K562 (cell line): Measurements from ENCODE around the gene PHLDB1. TPM values are rescaled to one million over a fixed set of nuclear protein-coding genes. Genes with fewer than 3 reads are reported as not detected.

Source experiments
- ATAC-seq: fragments of 200-7000 bp; cut with Tn5 transposase; 3 replicates; pipeline ENCODE4 v1.9.1; 2020; ENCODE audit warnings: moderate library complexity
- BruUV-seq: library from RNA; stranded (reverse); fragments of 400-500 nt; replicated peaks from 2 replicates; lab custom pipeline; 2021; lab: Mats Ljungman, UMichigan
- CTCF ChIA-PET: fragments of 300-600 bp; formaldehyde crosslinking; extraction: SDS; loops from one replicate; lab custom pipeline; 2021; ENCODE audit warnings: low intra/inter-chr PET ratio; lab: Yijun Ruan, JAX
- POLR2A ChIA-PET: fragments of 300-600, 350-650 bp; sonication (Branson Sonifier 250); formaldehyde crosslinking; extraction: SDS; loops from one replicate; lab custom pipeline; 2021; ENCODE audit warnings: antibody characterized with exemption, inconsistent platforms; lab: Yijun Ruan, JAX
- DNase-seq, 4 experiments: peaks; one replicate each; pipeline versions ENCODE4 v3.0.0 to v3.0.0-alpha.2; 2011 to 2018; ENCODE audit warnings: low spot score in 3 of 4, mixed read lengths in 3 of 4; ENCODE audit errors: extremely low read depth in 1 of 4
- FAIRE-seq: peaks from 2 replicates; lab custom pipeline; 2011; peaks lifted over from hg19 to GRCh38; lab: Jason Lieb, UNC
- H2AFZ ChIP-seq: 2 replicates; pipeline ENCODE4 v1.6.0; 2011; ENCODE audit warnings: low read depth, low read length, control low read depth, inconsistent platforms
- H3K27ac ChIP-seq: fragments of 200-600 bp; 3 replicates; pipeline ENCODE4 v1.8.0; 2011; ENCODE audit warnings: low read depth, mild to moderate bottlenecking, control low read depth, inconsistent platforms, low read length, moderate library complexity, mixed read lengths; ENCODE audit errors: extremely low read depth
- H3K27me3 ChIP-seq, 2 experiments: fragments of 300-600 bp in 1 of 2; 2 replicates in 1 of 2; 3 replicates in 1 of 2; pipeline versions ENCODE4 v1.6.0 to v1.8.0; 2011; ENCODE audit warnings: inconsistent platforms in 2 of 2, low read length in 2 of 2, mild to moderate bottlenecking in 1 of 2, mixed read lengths in 1 of 2, moderate library complexity in 1 of 2; ENCODE audit not compliant: control insufficient read depth in 2 of 2, insufficient read depth in 2 of 2
- H3K36me3 ChIP-seq: fragments of 300-600 bp; 3 replicates; pipeline ENCODE4 v1.8.0; 2011; ENCODE audit warnings: mild to moderate bottlenecking, low read length, inconsistent platforms; ENCODE audit not compliant: control insufficient read depth, insufficient read depth
- H3K4me1 ChIP-seq, 2 experiments: fragments of 200-600 bp in 1 of 2; replicated peaks in 1 of 2; 2 replicates in 1 of 2; 3 replicates in 1 of 2; pipeline versions ENCODE4 v1.5.1 to v1.8.0; 2011; ENCODE audit warnings: inconsistent platforms in 2 of 2, low read length in 2 of 2, mild to moderate bottlenecking in 1 of 2, mixed read lengths in 1 of 2, moderate library complexity in 1 of 2; ENCODE audit not compliant: control insufficient read depth in 2 of 2, insufficient read depth in 2 of 2
- H3K4me2 ChIP-seq: 2 replicates; pipeline ENCODE4 v1.6.1; 2011; ENCODE audit warnings: low read length, control low read depth, inconsistent platforms, mixed read lengths; ENCODE audit not compliant: insufficient read depth
- H3K4me3 ChIP-seq: fragments of 200-600 bp; sonication (generic), shearing (Covaris generic); 2 replicates; pipeline ENCODE4 v1.5.1; 2016; ENCODE audit warnings: control low read depth, inconsistent platforms
- H3K79me2 ChIP-seq: fragments of 200-600 bp; 3 replicates; pipeline ENCODE4 v1.8.0; 2011; ENCODE audit warnings: low read length, inconsistent platforms; ENCODE audit not compliant: control insufficient read depth, insufficient read depth
- H3K9ac ChIP-seq, 2 experiments: 2 replicates each; pipeline versions ENCODE4 v1.6.0 to v1.6.1; 2011; ENCODE audit warnings: low read depth in 2 of 2, low read length in 2 of 2, control low read depth in 1 of 2, inconsistent platforms in 1 of 2, mild to moderate bottlenecking in 1 of 2, mixed read lengths in 1 of 2; ENCODE audit not compliant: insufficient read depth in 1 of 2
- H3K9me1 ChIP-seq: one replicate; pipeline ENCODE4 v1.6.0; 2011; ENCODE audit warnings: inconsistent platforms, mild to moderate bottlenecking, low read length, moderate library complexity; ENCODE audit not compliant: control insufficient read depth, insufficient read depth
- H3K9me3 ChIP-seq: replicated peaks from 2 replicates; pipeline ENCODE4 v1.5.1; 2011; ENCODE audit warnings: low read depth, low read length, inconsistent platforms; ENCODE audit not compliant: control insufficient read depth, insufficient read depth
- H4K20me1 ChIP-seq: replicated peaks from 2 replicates; pipeline ENCODE4 v1.6.1; 2011; ENCODE audit warnings: low read length, inconsistent platforms, mixed read lengths; ENCODE audit not compliant: control insufficient read depth, insufficient read depth
- CHD2 ChIP-seq: IDR thresholded peaks from 2 replicates; pipeline ENCODE4 v1.6.1; 2011; ENCODE audit warnings: low read depth, low read length
- HEY1 ChIP-seq: fragments of 250-450 bp; sonication (Bioruptor Pico); IDR thresholded peaks from 2 replicates; pipeline ENCODE4 v1.5.0; 2020; ENCODE audit warnings: mild to moderate bottlenecking, moderate library complexity, borderline replicate concordance
- MECOM ChIP-seq: fragments of 250-450 bp; sonication (Bioruptor Pico); IDR thresholded peaks from 2 replicates; pipeline ENCODE4 v1.8.0; 2022; ENCODE audit warnings: inconsistent platforms
- MIER1 ChIP-seq: fragments of 450-650 bp; IDR thresholded peaks from 2 replicates; pipeline ENCODE4 v1.6.1; 2016; ENCODE audit warnings: antibody characterized with exemption, mild to moderate bottlenecking, low read depth
- NFXL1 ChIP-seq: fragments of 450-650 bp; formaldehyde crosslinking; IDR thresholded peaks from 2 replicates; pipeline ENCODE4 v1.4.0; 2021; ENCODE audit warnings: mild to moderate bottlenecking
- RUNX1 ChIP-seq: sonication (generic); IDR thresholded peaks from 2 replicates; pipeline ENCODE4 v1.6.1; 2016; ENCODE audit warnings: antibody characterized with exemption, low read depth
- SOX6 ChIP-seq: fragments of 450-650 bp; IDR thresholded peaks from 2 replicates; pipeline ENCODE4 v1.6.1; 2014; ENCODE audit warnings: mild to moderate bottlenecking
- SRSF9 ChIP-seq: fragments of 200-400 bp; formaldehyde crosslinking; IDR thresholded peaks from 2 replicates; pipeline ENCODE4 v1.6.1; 2017; ENCODE audit warnings: low read depth, low read length, borderline replicate concordance
- ZNF280A ChIP-seq: fragments of 450-650 bp; IDR thresholded peaks from 2 replicates; pipeline ENCODE4 v1.6.1; 2018; ENCODE audit warnings: mild to moderate bottlenecking, low read depth; ENCODE audit not compliant: partially characterized antibody
- ZNF830 ChIP-seq: fragments of 250-450 bp; sonication (Bioruptor Pico); IDR thresholded peaks from 2 replicates; pipeline ENCODE4 v1.5.0; 2021; ENCODE audit warnings: mild to moderate bottlenecking
- WGBS: fragments of 100-300 bp; shearing (Covaris generic); methylation state at CpG from one replicate; pipeline ENCODE4 v1.1.6; 2016; ENCODE audit warnings: low coverage, mixed read lengths; ENCODE audit not compliant: insufficient coverage; ENCODE audit errors: missing lambda C conversion rate; 5-methylcytosine and 5-hydroxymethylcytosine counted together
- in situ Hi-C: fragments of 300-500 bp; cut with MboI; formaldehyde crosslinking; loops from 4 replicates; pipeline ENCODE4 v1.15.0; 2018; ENCODE audit warnings: inconsistent platforms, mixed read lengths
- intact Hi-C: fragments of 100-400 bp; cut with micrococcal nuclease; formaldehyde crosslinking; loops from 2 replicates; pipeline ENCODE4 v1.14.2; 2022
- polyA plus RNA-seq, 8 experiments: library from polyadenylated mRNA; depleted of rRNA in 4 of 8; stranded (reverse) in 5 of 8; unstranded in 3 of 8; fragments of >200 nt; fragmentation: Nextera tagmentation in 2 of 8; fragmentation: Illumina TruSeq in 1 of 8; extraction: Ambion mirVana in 2 of 8; extraction: Trizol in 1 of 8; gene quantifications; 2 replicates each; pipeline versions ENCODE4 v1.2.1 to v1.2.3, GENCODE V29; 2011 to 2014; ENCODE audit warnings: inconsistent platforms in 1 of 8, missing spikeins in 1 of 8
- total RNA-seq, 7 experiments: library from RNA; depleted of rRNA in 6 of 7; stranded (reverse); fragments of >200 nt in 6 of 7; fragmentation: Illumina TruSeq in 2 of 7; extraction: Trizol in 2 of 7; gene quantifications; 2 replicates each; pipeline versions ENCODE4 v1.2.1 to v1.2.3, GENCODE V29; 2011 to 2021; ENCODE audit warnings: low replicate concordance in 1 of 7

Gene PHLDB1
- total and polyA plus RNA-seq, 9 of the 15 experiments (the other 6 are each of a cell fraction or from before 2014, with no cell fraction given), result 2.0 to 28.7 (median 16.2) TPM

GRCh38 chr11:118660681-118661424 is 53.4 kb downstream of the PHLDB1 start:
- Histone ChIP-seq H3K9me1 (peaks cover 9% of the 10 kb centered on the region), H3K27ac (no peak overlapping the region)

More at GRCh38 chr11:118660681-118661424, 53.4 kb downstream of the PHLDB1 start:
- H3K4me2 ChIP-seq, result no peak overlapping the region
- no peak for FAIRE-seq
- H3K9ac ChIP-seq, result peak overlapping the region in 1 of 2 experiments; percentile 78; a peak in 1 of 4 replicates
- no peaks in the 10 kb centered on the region for H3K27me3 ChIP-seq
- POLR2A ChIA-PET, result interaction anchor here (1.5 to 1.6 kb wide), 2 partner anchors 39 to 52 kb away, joined by 3 to 5 read pairs; no protein-coding TSS in a partner anchor
- no peaks in the 10 kb centered on the region for H4K20me1 ChIP-seq
- H3K9me3 ChIP-seq, result no peaks in the 10 kb centered on the region
- in situ Hi-C loops, result no loop called here
- no peak for TF ChIP-seq RUNX1
- no peak for TF ChIP-seq NFXL1 (CRISPR knock-in tag)
- TF ChIP-seq SRSF9, result no peak
- no peak for TF ChIP-seq MIER1
- no peak for TF ChIP-seq HEY1 (CRISPR knock-in tag)
- TF ChIP-seq ZNF280A, result no peak
- TF ChIP-seq MECOM (CRISPR knock-in tag), result no peak
- no peak for TF ChIP-seq ZNF830
- TF ChIP-seq CHD2, result no peak
- TF ChIP-seq SOX6, result no peak
- no peak overlapping the region for H2AFZ ChIP-seq
- no TSS peak for BruUV-seq
- 9% methylated on average over 7 of the region's 7 CpGs for WGBS
- H3K4me1 ChIP-seq, result peaks cover 0 to 32% of the 10 kb centered on the region in 2 experiments; a peak in 2 of 5 replicates
- no peak for DNase-seq
- H3K79me2 ChIP-seq, result no peaks in the 10 kb centered on the region
- CTCF ChIA-PET, result interaction anchor here (1.4 to 4.4 kb wide), 3 partner anchors 29 to 268 kb away, joined by 5 to 40 read pairs (median 18); no protein-coding TSS in a partner anchor
- H3K4me3 ChIP-seq, result no peak overlapping the region
- intact Hi-C loops, result no loop called here
- peaks cover 5% of the 10 kb centered on the region; the same call in 1 of the 3 replicates for H3K36me3 ChIP-seq
- no peak for ATAC-seq
